ENCODE results near the gene PCGF1.

Gene PCGF1

DNA sequence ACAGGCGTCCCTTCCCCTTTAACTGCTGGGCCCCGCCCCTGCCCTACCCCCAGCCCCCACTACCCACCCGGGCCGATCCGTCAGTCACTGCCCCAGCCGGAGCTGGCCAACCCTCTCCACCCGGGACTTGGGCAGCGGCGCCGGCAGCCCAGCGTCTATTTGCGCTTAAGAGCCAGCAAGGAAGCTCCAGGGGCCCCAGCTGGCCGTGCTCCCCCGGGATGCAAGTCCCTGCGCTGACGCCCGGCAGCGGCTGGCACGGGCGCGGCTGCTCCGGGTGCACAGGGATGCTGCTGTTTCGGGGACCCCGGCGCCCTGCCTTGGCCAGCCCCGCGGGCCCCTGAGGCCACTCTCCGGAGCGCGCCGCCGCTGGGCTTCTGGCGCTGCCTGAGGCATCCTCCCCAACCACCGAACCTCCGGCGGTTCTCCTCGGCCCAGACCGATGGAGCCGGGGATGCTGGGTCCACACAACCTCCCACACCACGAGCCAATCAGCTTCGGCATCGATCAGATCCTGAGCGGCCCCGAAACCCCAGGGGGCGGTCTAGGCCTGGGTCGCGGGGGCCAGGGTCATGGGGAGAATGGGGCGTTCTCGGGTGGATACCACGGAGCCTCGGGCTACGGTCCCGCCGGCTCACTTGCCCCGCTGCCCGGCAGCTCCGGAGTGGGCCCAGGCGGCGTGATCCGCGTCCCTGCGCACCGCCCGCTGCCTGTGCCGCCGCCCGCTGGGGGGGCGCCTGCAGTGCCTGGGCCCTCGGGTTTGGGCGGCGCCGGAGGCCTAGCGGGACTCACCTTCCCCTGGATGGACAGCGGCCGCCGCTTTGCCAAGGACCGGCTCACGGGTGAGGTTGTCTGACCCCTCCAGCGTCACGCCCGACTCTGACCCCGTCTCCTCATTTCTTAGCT, 7.1 kb upstream of the PCGF1 start, which contains the start of gene TLX2:
TSS of gene TLX2 (plus strand) at position 83 of the 903 bp plus-strand sequence. CDS start at position 440, 357 bp downstream.
- DNase-seq = no peak

DNA sequence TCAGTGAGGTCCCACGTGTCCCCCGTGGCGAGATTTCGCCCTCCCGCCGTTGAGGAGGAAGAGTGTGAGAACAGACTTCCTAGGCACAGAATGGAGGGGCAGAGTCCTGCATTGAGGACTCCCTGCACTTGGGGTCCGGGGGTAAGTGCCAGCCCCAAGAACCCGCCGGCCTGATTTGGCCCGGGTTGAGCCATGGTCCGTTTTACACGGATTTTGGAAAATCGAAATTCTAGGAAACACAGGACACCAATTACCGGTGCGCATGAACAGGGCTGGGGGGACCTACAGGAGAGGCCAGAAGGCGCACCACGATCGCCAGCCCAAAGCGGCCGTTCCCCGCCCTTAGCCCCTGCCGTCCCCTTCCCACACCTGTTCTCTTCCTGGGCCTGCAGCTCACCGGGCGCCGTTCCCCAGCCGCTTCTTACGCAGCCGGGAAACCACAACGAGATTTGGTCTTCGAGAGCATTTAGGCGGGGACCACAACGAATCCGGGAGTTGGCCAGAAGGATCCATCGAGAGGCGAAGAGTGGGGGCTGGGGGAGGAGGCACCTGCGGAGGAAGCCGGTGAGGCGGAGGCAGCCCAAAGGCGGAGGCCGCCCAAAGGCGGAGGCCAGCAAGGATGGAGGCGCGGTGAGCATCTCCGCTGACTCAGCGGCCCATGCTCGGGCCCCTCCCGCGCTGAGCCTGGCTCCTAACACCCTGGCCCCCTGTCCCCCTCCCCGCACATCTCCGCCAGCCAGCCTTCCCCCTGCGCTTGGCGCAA, 6.3 kb upstream of the PCGF1 start:
- DNase-seq = peak; percentile 38

DNA sequence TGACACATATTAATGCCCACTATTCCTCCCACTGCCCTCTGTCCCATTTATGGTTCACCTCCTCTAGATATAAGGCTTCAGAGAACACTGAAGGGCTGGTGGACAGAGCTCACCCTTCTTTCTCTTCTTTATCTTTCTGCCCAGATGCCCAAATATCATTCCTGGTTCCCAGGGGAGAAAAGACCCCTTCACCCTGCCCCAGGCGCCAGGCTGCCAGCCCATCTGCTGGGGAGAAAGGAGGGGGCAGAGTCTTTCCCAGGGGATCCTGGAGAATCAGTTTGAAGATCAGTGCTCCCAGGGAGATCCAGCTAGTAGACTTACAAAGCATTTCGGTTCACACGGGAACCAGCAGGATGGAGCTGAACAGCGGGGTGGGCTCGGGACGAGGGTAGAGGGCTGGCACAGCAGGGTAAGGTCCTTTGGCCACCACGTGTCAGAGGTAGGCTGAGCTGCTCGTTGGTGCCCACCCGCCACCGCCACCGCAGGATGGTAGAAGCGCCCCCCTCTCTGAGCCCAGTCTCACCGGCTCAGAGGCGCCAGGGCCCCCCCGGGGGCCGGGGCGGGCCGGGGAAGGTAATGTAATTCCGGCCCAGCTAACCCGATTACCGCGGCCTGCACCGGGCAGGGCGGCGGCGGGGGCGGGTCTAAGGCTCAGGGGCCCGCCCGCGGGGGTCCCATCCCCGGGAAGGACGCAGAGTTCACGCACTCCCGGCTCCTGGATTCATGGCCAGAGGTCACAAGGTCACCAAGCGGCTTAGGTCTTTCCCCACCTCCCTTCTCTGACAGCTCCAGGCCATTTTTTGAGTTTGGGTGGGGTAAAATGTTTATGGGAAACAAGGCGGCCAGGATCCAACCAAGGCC, 5.5 kb upstream of the PCGF1 start:
- DNase-seq = no peak

DNA sequence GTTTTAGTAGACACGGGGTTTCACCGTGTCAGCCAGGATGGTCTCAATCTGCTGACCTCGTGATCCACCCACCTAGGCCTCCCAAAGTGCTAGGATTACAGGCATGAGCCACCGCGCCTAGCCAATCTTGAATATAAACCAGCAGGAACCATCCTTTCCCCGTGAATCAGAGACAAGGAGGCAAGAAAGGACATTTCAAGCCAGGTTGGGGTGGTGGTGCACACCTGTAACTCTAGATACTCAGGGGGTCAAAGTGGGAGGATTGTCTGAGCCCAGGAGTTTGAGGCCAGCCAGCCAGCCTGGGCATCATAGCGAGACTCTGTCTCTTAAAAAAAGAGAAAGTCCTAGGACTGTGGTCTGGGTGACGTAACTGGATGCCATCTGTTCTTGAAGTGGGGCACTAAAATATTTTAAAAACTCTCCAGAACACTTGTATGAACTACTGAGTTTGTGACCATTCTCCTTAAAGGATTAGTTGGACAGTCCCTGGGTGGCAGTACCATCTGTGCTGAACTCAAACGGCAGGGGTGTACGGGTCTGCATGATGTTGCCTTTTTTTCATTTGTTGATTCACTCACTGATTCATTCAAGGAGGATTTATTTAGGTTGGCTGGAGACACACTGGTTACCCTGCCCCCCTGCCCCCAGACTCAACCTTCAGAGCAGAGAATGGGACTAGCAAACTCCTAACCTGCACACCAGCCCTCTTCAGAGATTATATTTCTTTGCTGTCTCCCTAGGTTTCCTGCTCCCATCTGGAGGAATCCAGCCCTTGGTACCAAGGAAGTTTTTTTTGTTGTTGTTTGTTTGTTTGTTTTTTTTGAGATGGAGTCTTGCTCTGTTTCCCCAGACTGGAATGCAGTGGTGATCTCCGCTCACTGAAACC, 3.9 kb upstream of the PCGF1 start:
- no peak for DNase-seq

DNA sequence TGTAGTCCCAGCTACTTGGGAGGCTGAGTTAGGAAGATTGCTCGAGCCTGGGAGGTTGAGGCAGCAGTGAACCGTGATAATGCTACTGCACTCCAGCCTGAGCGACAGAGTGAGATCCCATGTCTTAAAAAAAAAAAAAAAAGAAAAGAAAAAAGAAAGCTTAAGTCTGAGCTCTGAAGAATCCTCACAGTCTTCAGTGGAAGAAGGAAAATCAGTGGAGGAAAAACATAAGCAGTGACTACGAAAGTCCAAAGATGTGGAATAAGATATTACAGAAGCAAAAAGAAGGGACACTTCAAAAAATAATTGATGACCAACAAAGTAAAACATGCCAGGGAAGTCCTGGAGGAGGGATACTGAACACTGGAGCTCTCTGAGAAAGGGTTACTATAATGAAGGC, 2.8 kb upstream of the PCGF1 start:
- no peak for DNase-seq

DNA sequence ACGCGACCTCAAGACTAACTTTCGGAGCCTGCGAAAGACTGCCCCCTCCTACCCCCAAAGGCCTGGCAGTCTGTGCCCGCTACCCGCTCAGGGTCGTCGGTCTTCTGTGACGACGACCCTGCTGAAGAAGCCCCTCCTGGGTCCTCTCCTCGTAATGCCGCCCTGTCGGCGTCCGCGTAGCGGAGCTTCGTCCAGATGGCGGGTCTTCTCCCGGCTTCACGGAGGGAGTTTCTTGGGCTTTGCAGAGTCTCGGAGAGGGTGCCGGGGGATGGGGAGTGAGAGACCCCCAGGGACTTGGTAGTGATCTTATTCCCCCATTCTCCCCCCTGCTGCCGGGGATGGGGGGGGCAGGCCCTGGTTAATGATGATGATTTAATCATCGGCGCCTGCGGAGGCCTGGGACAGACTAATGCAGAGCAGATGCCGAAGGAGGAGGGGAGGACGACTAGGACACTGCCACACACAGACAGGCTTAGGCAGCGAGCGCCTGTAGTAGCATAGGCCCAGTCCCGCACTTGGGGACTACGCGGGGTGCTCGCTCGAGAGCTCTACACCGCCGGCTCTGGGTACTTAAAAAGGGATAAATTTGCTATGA, 528 bp upstream of the PCGF1 start:
- DNase-seq = no peak

DNA sequence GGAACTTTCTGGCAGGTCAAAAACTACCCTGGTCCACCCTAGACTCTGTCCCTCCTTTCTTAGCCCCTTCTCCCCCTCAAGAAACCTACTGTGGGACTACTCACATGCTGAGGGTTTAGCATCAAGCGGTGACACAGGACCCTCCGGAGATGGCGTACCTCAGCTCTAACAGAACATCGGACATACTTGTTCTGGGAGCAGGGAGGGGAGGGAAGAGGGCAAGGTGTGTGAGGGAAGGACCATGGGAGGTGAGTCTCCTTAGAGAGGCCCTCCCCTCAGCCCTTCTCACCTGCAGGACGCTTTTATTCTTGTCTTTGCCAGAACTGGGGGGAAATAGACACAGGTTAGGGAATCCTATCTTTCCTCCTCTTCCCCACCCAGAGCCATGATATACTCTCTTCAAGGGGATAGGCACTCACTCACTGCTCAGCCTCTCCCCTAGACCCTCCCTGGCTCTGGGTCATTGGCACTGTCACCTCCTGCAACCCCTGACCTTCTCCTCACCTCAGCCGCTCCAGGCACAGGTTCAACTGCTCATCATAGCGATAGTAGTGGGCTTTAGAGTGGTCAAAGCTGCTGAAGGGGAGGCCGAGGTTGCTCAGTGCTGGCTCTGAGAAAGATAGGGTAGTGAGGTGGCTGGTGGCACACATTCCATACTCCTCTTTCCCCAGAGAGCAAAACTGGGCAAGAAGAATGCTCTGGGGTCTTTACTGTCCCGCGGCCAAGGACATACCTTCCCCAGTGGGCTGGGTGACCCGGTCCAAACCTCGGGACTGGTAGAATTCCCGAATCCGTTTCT, 1.8 kb downstream of the PCGF1 start:
- no peak for DNase-seq

DNA sequence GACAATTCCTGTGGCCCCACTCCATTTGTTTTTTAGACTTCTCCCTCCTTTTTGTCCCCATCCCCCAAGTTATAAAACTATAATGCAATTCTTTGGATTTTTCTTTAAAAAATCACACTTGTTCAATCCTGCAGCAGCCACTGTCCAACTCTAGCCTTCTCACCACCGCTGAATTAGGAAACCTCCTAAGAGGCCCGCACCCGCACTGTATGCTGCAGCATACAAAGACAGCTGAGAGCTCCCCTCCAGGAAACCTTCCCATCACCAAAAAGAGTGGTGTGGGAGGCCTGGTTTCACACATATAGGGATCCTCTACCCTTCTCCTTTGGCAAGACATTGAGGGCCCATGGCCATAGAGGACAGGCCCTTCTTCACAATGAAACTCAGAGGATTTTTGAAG, 2.9 kb downstream of the PCGF1 start:
- no peak for DNase-seq

DNA sequence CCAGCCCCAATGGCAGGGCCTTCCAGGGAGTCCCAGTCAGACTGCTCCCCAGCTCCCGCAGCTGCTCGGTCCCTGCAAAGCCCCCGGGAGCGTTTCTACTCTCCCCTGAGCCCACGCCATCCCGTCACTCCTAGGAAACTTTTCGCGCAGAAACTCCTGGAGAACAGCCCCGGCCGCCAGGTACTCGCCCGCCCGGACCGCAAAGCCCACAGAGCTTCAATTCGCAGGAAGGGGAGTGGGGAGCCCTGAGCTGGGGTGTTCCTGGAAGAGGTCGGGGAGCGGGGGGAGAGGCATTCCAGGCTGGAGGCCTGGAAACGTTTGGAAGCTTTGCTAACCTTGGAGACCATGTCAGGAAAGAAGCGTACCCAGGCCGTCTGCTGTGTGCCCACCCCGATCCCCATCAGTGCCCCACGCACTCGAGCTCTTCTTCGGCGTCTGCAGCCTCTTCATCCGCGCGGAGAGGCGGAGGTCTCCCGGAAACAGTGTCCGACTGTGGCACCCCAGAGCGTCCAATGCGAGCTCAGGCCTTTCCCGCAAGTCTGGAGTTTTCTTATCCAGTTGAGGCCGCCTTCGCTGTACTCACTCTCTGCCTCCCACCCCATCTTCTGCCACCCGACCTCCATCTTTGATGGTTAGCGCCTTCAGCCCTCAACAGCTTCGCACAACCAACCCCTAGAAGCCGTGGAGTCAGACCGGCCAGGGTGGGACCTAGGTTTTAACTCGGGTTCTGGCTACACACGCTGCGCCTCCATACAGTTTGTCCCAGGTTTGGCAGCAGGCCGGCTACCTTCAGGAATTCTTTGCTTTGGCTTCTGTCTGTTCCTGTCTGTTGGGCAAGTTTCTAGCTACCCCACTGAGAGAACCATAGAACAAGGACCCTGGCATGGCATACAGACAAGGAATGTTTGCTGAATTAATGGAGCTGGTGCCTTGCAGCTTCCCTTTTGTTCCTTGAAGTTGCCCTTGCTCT, 3.7 kb downstream of the PCGF1 start:
- no peak for DNase-seq

DNA sequence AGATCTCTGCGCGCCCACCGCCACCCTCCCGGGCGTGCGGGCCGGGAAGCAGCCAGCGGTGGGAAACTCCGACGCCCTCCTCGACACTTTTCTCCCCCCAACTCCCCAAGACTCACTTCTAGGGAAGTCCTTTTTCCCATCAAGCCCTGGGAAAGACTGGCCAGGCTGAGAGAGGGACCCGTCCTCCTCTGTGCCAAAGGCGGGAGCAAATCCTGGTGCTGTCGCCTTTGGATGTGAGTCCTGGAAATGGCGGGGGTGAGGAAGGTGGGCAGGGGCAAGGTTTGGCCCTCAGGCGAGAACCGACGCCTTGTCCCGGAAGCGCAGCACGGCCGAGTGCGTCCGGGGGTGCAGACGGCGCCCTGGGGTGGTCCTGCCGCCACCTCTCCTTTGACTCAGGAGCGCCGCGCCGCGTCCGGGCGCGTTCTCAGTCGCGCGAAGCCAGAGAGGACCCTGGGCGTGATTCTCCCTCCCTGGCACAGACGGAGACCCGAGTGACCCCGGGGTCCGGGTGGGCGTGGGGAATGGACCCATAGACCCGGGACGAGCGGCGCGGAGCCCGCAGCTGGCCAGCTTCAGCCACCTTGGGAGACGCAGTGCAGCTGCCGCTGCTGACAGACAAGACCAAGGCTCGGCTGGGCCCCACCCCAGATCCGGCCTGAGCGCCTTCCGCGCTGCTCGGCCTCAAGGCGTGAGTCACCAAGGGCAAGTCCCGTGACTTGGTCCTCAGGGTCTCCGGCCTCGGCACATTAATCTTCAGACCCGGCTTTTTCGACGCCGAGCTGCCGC, 4.6 kb downstream of the PCGF1 start:
- DNase-seq = peak; percentile 83

DNA sequence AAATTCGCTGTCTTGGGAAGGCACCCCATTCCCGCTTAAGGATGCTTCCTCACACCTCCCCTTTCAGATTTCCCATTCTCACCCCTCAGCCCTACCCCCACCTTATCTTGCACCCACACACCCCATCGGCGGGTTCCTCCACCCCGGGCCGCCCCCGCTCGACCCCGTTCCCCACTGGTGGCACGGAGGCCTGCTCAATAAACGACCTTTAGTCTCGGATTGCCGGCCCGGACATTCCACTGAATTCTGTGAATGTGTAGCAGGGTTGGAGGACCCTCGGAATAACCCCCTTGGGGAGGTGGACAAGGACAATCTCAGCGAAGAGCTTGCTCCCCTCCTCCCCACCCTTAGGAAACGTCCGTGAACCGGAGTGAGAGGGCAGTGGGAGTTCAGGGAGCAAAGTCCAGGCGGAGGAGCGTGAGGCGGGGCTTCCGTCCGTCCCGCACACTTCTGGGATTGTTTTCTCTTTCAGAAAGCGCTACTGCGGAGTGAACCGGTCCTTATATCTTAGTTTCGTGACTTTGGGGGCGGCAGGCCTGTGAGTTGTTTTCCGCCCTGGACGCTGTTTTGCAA, 5.3 kb downstream of the PCGF1 start:
- DNase-seq = no peak

DNA sequence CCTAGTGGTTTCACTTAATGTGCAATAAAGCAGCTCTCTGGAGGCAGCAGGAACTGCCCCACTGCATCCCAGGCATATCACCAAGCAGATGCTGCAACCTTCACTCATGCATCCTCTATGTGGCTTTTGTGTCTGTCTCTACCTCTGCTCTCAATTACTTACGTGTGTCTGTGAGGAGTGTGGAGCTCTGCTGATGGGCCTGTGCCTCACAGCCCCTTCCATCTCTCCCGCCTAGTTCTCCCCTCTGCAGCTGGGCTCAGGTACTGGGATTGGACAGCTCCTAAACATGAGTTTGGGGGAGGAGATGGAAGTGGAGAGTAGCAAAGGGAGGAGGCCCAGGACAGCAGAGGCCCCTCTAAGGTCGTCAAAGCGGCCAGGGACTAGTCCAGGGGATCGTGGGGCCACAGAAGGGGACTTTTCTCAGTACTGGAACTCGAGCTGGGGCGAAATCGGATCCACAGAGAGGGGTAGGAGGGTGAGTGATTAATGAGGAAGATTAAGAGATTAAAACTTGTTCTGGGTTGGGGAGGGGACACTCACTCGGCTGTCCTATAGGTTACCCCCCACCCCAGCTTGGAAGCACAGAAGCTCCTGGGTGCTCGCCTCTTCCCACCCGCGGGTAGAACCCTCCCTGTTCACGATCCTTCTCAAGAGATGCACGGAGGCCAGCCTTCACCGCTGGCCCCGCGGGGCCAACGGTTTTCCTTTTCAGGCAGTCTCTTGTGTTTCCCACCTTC, 6.0 kb downstream of the PCGF1 start:
- no peak for DNase-seq

DNA sequence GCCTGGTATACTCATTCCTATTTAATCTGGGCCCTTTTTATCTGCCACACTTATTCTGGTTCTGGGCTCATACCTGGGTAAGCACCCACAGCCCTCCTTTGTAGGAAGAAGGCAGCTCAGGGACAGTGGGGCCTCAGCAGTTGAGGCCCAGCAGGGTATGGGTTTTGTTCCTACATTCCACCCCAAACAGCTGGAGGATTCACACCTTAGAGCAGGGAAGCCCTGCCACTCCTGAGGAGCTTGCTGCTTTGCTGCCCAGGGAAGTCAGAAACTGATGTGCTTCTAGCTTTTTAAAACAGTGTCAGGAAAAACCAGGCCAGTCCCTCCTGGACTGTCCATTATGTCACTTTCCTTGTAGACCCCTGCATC, 6.9 kb downstream of the PCGF1 start:
- DNase-seq = no peak

DNA sequence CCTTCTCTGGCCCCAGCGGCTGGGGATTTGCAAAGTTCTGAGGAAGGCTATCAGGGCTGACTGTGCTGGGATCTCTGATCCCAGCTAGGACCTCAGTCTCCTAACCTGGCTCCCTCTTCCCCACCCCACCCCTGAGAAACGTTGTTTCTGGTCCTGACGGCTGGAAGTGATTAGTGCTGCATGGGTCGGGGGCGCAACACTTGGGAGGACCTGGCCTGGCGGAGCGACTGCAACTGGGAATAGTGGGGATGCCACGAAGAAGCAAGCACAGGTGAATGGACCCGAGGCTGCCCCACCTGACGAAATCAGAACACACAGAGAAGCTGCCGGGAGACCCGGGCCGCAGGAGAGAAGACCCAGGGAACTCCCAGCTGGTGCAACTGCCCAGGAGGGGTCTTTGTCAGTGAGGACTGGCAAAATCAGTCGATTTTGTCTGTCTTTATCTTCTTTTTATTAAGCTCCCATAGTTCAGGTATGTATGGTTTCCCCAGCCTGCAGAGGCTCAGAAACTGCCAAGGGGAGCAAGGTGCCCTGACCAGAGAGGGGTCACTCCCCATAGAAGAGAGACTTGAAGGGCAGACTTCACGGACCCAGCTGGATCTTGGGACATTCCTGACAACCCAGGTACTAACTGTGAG, 7.4 kb downstream of the PCGF1 start:
- no peak for DNase-seq

DNA sequence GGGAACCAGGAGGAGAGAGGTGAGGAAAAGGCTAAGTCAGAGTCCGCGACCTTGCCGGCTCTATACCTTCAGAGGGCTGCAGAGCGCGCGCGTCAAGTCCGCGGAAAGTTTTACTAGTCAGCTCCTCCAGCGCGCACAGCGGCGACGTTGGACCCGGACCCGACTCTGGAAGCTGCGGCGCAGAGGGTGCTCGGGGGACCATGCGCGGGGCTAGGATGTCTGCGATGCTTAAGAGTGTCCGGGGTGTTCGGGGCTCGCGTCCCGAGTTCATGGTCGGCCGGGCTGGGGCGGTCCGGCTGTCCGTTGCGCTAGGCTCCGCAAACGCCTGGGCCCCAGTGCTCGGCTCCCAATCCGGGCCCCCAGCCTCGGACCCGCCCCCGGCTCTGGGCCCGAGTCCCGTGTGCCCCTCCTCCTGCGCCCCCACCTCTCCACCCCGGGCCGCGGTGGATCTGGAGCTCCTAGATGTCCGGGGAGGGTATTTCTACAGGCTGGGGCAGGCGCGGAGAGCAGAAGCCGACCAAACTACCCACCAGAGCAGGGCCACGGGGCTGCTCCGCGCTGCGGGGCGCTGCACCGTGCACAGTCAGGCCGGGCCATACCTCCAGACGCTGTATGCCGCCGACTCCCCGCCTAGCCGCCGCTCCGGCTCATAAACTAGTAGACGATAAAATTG, 8.1 kb downstream of the PCGF1 start, which contains the start of gene LBX2:
TSS of gene LBX2 (minus strand) at position 337 of the 673 bp plus-strand sequence. CDS start at position 271, 66 bp downstream.
- peak; percentile 46 for DNase-seq
